Upper lobe of right lung (tissue), 1 donor: ENCODE data around the gene RS1. TPM values are rescaled to one million over a fixed set of nuclear protein-coding genes. Genes with fewer than 3 reads are reported as not detected.

Experiments
- ATAC-seq: fragments of 200-7000 bp; cut with Tn5 transposase; one replicate; pipeline ENCODE4 v1.9.1; 2020; ENCODE audit warnings: mild to moderate bottlenecking, moderate library complexity
- DNase-seq: peaks from one replicate; pipeline ENCODE4 v3.0.0-alpha.2; 2020
- H3K27ac ChIP-seq: fragments of 200-600 bp; one replicate; pipeline ENCODE4 v1.8.0; 2022
- H3K27me3 ChIP-seq: fragments of 200-600 bp; one replicate; pipeline ENCODE4 v1.8.0; 2022; ENCODE audit warnings: mild to moderate bottlenecking
- H3K36me3 ChIP-seq: fragments of 200-600 bp; one replicate; pipeline ENCODE4 v1.8.0; 2022
- H3K4me1 ChIP-seq: fragments of 200-600 bp; one replicate; pipeline ENCODE4 v1.8.0; 2022
- H3K4me3 ChIP-seq: fragments of 200-600 bp; one replicate; pipeline ENCODE4 v1.8.0; 2022; ENCODE audit warnings: mild to moderate bottlenecking
- H3K9me3 ChIP-seq: fragments of 200-600 bp; one replicate; pipeline ENCODE4 v1.8.0; 2022
- CTCF ChIP-seq: fragments of 200-600 bp; IDR thresholded peaks from one replicate; pipeline ENCODE4 v1.8.0; 2022; ENCODE audit warnings: antibody characterized with exemption
- intact Hi-C: fragments of 100-400 bp; cut with DNase I; formaldehyde crosslinking; loops from one replicate; pipeline ENCODE4 v1.11.0; 2022
- total RNA-seq: library from RNA; stranded (reverse); fragmentation: NEBNext Ultra II Directional; extraction: Animal tissue kit (Norgen Biotek cat#: 25700); gene quantifications from one replicate; pipeline ENCODE4 v1.2.1, GENCODE V29; 2021
- donor health status: DM: no; HTN: yes; CAD: no; lungs with severe emphysema.

RS1 gene
- total RNA-seq, 1 donor from 2014 or later, result 4.7 TPM

DNA sequence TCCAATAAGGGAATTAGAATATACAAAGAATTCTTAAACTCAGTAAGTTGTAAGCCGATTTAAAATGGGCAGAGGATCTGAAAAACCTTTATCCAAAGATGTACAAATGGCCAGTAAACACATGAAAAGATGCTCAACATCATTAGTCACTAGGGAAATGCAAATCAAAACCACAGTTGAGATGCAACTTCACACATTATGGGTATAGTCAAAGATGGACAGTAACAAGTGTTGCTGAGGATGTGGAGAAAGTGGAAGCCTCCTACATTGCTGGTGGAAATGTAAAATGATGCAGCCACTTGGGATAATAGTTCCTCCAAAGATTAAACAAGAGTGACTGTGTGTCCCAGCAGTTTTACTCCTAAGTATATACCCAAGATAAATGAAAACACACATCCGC is 32.6 kb downstream of the RS1 start:
- intact Hi-C loops, result no loop called here
- Histone ChIP-seq H3K4me1 (no peaks in the 10 kb centered on the region), H3K27me3 (no peaks in the 10 kb centered on the region), H3K27ac (no peak overlapping the region), H3K4me3 (no peak overlapping the region), H3K9me3 (no peaks in the 10 kb centered on the region), H3K36me3 (no peaks in the 10 kb centered on the region)
- no peak for ATAC-seq
- no peak for DNase-seq
- TF ChIP-seq CTCF, result no peak

DNA sequence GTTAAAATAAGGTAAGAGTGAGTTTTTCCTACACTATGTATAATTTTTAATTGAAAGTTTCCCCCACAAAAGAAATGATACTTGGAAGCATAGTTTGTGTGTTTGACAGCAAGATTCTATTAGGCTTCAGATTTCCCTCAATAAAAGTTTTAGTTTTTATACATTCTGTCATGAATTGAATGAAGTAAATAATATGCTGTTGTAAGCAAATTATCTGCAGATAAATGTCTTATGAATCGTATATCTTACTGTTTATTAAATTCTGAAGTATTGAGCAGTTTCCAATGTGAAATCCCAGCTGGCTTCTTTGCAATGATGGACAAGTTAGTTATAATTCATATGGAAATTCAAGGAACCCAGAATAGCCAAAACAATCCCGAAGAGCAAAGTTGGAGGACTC is 33.5 kb downstream of the RS1 start:
- H3K27ac ChIP-seq, result no peak overlapping the region
- no peaks in the 10 kb centered on the region for H3K36me3 ChIP-seq
- no peaks in the 10 kb centered on the region for H3K9me3 ChIP-seq
- no peak for TF ChIP-seq CTCF
- no peak overlapping the region for H3K4me3 ChIP-seq
- ATAC-seq (no peak), DNase-seq (no peak)
- no peaks in the 10 kb centered on the region for H3K4me1 ChIP-seq
- no peaks in the 10 kb centered on the region for H3K27me3 ChIP-seq
- intact Hi-C loops, result no loop called here

- no peak for TF ChIP-seq CTCF
- H3K27ac ChIP-seq, result no peak overlapping the region
- intact Hi-C loops, result no loop called here
- H3K36me3 ChIP-seq, result no peaks in the 10 kb centered on the region
- H3K9me3 ChIP-seq, result no peaks in the 10 kb centered on the region
- no peak for DNase-seq
- no peak overlapping the region for H3K4me3 ChIP-seq
- no peak for ATAC-seq
- no peaks in the 10 kb centered on the region for H3K4me1 ChIP-seq
- no peaks in the 10 kb centered on the region for H3K27me3 ChIP-seq
These were observed 41.0 kb downstream of the RS1 start for GRCh38 chrX:18630934-18631333.

- intact Hi-C loops, result no loop called here
- Histone ChIP-seq H3K9me3 (no peaks in the 10 kb centered on the region), H3K36me3 (no peaks in the 10 kb centered on the region), H3K27ac (no peak overlapping the region), H3K4me3 (no peak overlapping the region), H3K27me3 (no peaks in the 10 kb centered on the region), H3K4me1 (no peaks in the 10 kb centered on the region)
- no peak for DNase-seq
- ATAC-seq, result no peak
- TF ChIP-seq CTCF, result no peak
These were observed 47.3 kb downstream of the RS1 start for GRCh38 chrX:18624599-18624998.

DNA sequence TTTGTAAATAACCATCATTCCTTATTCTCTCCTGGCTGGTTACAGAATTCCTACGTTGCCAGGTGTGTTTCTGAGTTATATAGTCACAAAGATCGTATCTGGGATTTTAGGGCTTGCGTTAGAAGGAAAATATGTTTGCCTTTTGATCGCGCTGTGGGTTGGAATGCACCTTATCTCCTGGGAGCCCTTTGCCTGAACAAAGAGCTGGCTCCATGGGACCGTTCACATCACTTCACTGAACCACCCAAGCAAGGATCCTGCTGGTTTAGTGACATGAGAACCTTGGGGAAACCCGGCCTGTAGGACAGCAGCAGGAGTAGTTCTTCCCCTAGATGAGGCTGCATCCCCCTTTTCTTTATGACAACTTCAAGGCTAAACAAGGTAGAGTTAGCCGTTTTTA is 51.6 kb downstream of the RS1 start:
- intact Hi-C loops, result no loop called here
- Histone ChIP-seq H3K27me3 (no peaks in the 10 kb centered on the region), H3K36me3 (no peaks in the 10 kb centered on the region), H3K4me1 (no peaks in the 10 kb centered on the region), H3K9me3 (no peaks in the 10 kb centered on the region), H3K27ac (no peak overlapping the region), H3K4me3 (no peak overlapping the region)
- DNase-seq (no peak), ATAC-seq (peak; percentile 63)
- TF ChIP-seq CTCF, result no peak

GRCh38 chrX:18619288-18619687 is 52.6 kb downstream of the RS1 start:
- ATAC-seq, result no peak
- Histone ChIP-seq H3K9me3 (no peaks in the 10 kb centered on the region), H3K4me1 (no peaks in the 10 kb centered on the region), H3K4me3 (no peak overlapping the region), H3K27ac (no peak overlapping the region), H3K36me3 (no peaks in the 10 kb centered on the region), H3K27me3 (no peaks in the 10 kb centered on the region)
- DNase-seq, result no peak
- intact Hi-C loops, result no loop called here
- TF ChIP-seq CTCF, result no peak
